ENCODE results near the gene ZNF524. TPM values are rescaled to one million over a fixed set of nuclear protein-coding genes. Genes with fewer than 3 reads are reported as not detected.
A peak's percentile ranks its signal among the peaks of the same experiment; 100 is the strongest.

Gene ZNF524
- total RNA-seq, 1 experiment from 2014 or later, result 5.5 TPM

DNA sequence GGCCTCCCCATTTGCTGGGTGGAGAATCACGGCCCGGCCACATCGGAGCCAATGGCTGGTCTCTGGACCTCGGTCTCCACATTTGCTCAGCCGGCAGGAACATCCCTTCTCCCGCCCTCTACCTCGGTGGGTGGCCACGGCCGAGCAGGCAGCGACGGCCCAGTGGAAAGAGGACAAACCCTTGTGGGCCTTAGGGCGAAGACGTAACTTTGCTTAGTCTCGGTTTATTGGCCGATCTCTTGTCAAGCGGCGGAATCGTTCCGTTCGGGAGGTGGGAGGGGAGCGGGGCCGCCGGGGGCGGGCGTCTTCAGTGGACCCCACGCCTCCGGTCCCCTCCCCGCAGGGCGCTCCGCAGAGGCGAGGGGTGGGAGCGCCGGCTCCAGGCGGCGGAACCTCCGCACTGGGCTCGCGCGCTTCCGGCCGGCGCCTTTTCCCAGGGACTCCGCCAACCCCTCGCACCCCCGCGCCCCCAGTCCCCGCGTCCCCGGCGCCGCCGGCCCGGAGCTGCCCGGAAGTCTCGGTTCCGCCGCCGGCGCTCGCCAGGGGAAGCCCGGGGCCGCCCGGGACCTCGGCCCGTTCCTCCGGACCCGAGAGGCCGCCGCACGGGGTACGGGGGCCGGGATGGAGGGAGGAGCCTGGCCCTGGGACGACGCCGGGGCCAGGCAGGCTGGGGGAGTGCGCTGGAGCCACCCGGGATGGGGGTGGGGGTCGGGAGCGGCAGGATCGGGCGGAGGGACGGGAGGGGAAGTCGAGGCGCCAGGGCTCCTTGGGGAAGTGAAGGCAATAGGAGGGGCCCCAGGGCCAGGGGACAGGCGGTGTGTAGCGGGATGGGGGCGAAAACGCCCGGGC is 40.7 kb downstream of the ZNF524 start, which contains the start of gene ZNF580:
Gene ZNF580 (plus strand): TSS at position 426 of the 849 bp plus-strand sequence. CDS start 1,507 bp downstream, outside the sequence.
- ChIA-PET POLR2A (interaction anchor here (0.5 to 1.0 kb wide), 3 partner anchors 14 to 1440 kb away, joined by 3 to 4 read pairs (median 3); partner anchors contain the start of gene RPS9), CTCF (interaction anchor here (0.6 to 2.1 kb wide), 8 partner anchors 12 to 1403 kb away, joined by 3 to 17 read pairs (median 5); partner anchors contain the start of genes FIZ1, U2AF2 and ZNF784)
- Mint-ChIP-seq H3K36me3 (peaks cover 19% of the 10 kb centered on the region), H3K4me1 (peaks cover 28% of the 10 kb centered on the region), H3K27me3 (ENCODE audit: low read depth) (peaks cover 9% of the 10 kb centered on the region), H3K27ac (peak within 1 kb of the TSS; percentile 92), H3K4me3 (peak within 1 kb of the TSS; percentile 89), H3K9me3 (peaks cover 4% of the 10 kb centered on the region)
- ATAC-seq, result peak; percentile 28
- DNase-seq (ENCODE audit: low spot score), result peak; percentile 61
- TF ChIP-seq TCF7 (CRISPR knock-in tag; IDR thresholded peaks at IDR 0.05; ENCODE audit: low read depth), result no peak
- TF ChIP-seq ZNF121 (CRISPR knock-in tag; IDR thresholded peaks at IDR 0.05), result no peak
- TF ChIP-seq, protein P1, sequence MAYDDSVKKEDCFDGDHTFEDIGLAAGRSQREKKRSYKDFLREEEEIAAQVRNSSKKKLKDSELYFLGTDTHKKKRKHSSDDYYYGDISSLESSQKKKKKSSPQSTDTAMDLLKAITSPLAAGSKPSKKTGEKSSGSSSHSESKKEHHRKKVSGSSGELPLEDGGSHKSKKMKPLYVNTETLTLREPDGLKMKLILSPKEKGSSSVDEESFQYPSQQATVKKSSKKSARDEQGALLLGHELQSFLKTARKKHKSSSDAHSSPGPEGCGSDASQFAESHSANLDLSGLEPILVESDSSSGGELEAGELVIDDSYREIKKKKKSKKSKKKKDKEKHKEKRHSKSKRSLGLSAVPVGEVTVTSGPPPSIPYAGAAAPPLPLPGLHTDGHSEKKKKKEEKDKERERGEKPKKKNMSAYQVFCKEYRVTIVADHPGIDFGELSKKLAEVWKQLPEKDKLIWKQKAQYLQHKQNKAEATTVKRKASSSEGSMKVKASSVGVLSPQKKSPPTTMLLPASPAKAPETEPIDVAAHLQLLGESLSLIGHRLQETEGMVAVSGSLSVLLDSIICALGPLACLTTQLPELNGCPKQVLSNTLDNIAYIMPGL (CRISPR knock-in tag; IDR thresholded peaks at IDR 0.05), result peak; percentile 27; the same call in 1 of the 2 replicates
- no peak for TF ChIP-seq EMX1 (CRISPR knock-in tag; IDR thresholded peaks at IDR 0.05)
- TF ChIP-seq ZNF138 (CRISPR knock-in tag; conservative IDR thresholded peaks at IDR 0.05), result no peak
- TF ChIP-seq SP1 (CRISPR knock-in tag; conservative IDR thresholded peaks at IDR 0.05), result peak; percentile 45
- TF ChIP-seq, protein P2, sequence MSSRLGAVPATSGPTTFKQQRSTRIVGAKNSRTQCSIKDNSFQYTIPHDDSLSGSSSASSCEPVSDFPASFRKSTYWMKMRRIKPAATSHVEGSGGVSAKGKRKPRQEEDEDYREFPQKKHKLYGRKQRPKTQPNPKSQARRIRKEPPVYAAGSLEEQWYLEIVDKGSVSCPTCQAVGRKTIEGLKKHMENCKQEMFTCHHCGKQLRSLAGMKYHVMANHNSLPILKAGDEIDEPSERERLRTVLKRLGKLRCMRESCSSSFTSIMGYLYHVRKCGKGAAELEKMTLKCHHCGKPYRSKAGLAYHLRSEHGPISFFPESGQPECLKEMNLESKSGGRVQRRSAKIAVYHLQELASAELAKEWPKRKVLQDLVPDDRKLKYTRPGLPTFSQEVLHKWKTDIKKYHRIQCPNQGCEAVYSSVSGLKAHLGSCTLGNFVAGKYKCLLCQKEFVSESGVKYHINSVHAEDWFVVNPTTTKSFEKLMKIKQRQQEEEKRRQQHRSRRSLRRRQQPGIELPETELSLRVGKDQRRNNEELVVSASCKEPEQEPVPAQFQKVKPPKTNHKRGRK (CRISPR knock-in tag; IDR thresholded peaks at IDR 0.05; ENCODE audit: borderline replicate concordance), result no peak
- peak; percentile 48; the same call in 1 of the 2 replicates for TF ChIP-seq GABPB1 (CRISPR knock-in tag; IDR thresholded peaks at IDR 0.05)
- TF ChIP-seq, protein P3, sequence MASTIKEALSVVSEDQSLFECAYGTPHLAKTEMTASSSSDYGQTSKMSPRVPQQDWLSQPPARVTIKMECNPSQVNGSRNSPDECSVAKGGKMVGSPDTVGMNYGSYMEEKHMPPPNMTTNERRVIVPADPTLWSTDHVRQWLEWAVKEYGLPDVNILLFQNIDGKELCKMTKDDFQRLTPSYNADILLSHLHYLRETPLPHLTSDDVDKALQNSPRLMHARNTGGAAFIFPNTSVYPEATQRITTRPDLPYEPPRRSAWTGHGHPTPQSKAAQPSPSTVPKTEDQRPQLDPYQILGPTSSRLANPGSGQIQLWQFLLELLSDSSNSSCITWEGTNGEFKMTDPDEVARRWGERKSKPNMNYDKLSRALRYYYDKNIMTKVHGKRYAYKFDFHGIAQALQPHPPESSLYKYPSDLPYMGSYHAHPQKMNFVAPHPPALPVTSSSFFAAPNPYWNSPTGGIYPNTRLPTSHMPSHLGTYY (CRISPR knock-in tag; IDR thresholded peaks at IDR 0.05), result no peak
- TF ChIP-seq, protein P4, sequence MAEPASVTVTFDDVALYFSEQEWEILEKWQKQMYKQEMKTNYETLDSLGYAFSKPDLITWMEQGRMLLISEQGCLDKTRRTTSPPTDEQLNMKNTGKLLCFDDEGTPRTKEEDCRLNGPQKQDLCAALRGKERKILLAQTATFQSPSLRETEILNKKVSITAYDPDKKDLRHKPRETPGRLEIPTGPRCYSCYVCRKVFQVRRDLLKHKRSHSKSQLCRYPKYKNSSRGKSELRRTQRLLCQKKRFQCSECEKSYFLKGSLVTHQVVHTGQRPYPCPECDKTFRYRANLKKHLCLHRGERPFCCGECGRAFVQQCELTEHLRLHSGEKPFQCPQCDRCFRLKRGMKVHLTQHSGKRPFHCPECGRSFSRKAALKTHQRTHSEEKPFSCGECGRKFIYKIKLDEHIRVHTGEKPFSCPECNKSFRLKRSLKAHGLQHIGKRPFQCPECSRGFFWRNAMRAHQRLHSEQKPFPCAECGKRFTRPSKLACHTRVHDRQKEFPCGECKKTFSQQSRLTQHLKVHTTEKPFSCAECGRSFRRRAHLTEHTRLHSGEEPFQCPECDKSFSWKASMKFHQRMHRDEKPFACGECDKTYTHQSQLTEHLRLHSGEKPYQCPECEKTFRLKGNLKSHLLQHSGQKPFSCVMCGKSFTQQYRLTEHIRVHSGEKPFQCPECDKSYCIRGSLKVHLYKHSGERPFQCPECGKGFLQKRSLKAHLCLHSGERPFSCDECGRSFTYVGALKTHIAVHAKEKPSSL (CRISPR knock-in tag; conservative IDR thresholded peaks at IDR 0.05), result no peak
- TF ChIP-seq, protein P5, sequence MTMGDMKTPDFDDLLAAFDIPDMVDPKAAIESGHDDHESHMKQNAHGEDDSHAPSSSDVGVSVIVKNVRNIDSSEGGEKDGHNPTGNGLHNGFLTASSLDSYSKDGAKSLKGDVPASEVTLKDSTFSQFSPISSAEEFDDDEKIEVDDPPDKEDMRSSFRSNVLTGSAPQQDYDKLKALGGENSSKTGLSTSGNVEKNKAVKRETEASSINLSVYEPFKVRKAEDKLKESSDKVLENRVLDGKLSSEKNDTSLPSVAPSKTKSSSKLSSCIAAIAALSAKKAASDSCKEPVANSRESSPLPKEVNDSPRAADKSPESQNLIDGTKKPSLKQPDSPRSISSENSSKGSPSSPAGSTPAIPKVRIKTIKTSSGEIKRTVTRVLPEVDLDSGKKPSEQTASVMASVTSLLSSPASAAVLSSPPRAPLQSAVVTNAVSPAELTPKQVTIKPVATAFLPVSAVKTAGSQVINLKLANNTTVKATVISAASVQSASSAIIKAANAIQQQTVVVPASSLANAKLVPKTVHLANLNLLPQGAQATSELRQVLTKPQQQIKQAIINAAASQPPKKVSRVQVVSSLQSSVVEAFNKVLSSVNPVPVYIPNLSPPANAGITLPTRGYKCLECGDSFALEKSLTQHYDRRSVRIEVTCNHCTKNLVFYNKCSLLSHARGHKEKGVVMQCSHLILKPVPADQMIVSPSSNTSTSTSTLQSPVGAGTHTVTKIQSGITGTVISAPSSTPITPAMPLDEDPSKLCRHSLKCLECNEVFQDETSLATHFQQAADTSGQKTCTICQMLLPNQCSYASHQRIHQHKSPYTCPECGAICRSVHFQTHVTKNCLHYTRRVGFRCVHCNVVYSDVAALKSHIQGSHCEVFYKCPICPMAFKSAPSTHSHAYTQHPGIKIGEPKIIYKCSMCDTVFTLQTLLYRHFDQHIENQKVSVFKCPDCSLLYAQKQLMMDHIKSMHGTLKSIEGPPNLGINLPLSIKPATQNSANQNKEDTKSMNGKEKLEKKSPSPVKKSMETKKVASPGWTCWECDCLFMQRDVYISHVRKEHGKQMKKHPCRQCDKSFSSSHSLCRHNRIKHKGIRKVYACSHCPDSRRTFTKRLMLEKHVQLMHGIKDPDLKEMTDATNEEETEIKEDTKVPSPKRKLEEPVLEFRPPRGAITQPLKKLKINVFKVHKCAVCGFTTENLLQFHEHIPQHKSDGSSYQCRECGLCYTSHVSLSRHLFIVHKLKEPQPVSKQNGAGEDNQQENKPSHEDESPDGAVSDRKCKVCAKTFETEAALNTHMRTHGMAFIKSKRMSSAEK (CRISPR knock-in tag; IDR thresholded peaks at IDR 0.05; ENCODE audit: borderline replicate concordance), result no peak
- TF ChIP-seq, protein P6, sequence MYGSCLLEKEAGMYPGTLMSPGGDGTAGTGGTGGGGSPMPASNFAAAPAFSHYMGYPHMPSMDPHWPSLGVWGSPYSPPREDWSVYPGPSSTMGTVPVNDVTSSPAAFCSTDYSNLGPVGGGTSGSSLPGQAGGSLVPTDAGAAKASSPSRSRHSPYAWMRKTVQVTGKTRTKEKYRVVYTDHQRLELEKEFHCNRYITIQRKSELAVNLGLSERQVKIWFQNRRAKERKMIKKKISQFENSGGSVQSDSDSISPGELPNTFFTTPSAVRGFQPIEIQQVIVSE (CRISPR knock-in tag; IDR thresholded peaks at IDR 0.05; ENCODE audit: borderline replicate concordance), result no peak
- no peak for TF ChIP-seq SMAD3 (CRISPR knock-in tag; IDR thresholded peaks at IDR 0.05; ENCODE audit: borderline replicate concordance)
- no peak for TF ChIP-seq GRHL2 (CRISPR knock-in tag; IDR thresholded peaks at IDR 0.05; ENCODE audit: insufficient replicate concordance, severe bottlenecking)
- TF ChIP-seq FOXK1 (CRISPR knock-in tag; IDR thresholded peaks at IDR 0.05), result peak; percentile 30; the same call in 1 of the 2 replicates
- TF ChIP-seq, protein P7, sequence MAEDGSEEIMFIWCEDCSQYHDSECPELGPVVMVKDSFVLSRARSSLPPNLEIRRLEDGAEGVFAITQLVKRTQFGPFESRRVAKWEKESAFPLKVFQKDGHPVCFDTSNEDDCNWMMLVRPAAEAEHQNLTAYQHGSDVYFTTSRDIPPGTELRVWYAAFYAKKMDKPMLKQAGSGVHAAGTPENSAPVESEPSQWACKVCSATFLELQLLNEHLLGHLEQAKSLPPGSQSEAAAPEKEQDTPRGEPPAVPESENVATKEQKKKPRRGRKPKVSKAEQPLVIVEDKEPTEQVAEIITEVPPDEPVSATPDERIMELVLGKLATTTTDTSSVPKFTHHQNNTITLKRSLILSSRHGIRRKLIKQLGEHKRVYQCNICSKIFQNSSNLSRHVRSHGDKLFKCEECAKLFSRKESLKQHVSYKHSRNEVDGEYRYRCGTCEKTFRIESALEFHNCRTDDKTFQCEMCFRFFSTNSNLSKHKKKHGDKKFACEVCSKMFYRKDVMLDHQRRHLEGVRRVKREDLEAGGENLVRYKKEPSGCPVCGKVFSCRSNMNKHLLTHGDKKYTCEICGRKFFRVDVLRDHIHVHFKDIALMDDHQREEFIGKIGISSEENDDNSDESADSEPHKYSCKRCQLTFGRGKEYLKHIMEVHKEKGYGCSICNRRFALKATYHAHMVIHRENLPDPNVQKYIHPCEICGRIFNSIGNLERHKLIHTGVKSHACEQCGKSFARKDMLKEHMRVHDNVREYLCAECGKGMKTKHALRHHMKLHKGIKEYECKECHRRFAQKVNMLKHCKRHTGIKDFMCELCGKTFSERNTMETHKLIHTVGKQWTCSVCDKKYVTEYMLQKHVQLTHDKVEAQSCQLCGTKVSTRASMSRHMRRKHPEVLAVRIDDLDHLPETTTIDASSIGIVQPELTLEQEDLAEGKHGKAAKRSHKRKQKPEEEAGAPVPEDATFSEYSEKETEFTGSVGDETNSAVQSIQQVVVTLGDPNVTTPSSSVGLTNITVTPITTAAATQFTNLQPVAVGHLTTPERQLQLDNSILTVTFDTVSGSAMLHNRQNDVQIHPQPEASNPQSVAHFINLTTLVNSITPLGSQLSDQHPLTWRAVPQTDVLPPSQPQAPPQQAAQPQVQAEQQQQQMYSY (CRISPR knock-in tag; IDR thresholded peaks at IDR 0.05), result no peak
- no peak for TF ChIP-seq MYBL2 (CRISPR knock-in tag; IDR thresholded peaks at IDR 0.05)
- TF ChIP-seq ATF1 (CRISPR knock-in tag; IDR thresholded peaks at IDR 0.05), result no peak
- TF ChIP-seq CBFB (CRISPR knock-in tag; IDR thresholded peaks at IDR 0.05; ENCODE audit: low read depth), result no peak
- TF ChIP-seq ZNF219 (CRISPR knock-in tag; IDR thresholded peaks at IDR 0.05; ENCODE audit: borderline replicate concordance), result no peak

All from WTC11 (cell line).